Astrocyte of the cerebellum (primary cell): ENCODE results near the gene DGKI.

ENCODE experiments used
- DNase-seq: peaks from one replicate; pipeline ENCODE4 v3.0.0-alpha.2; 2011; ENCODE audit warnings: low read depth
- H3K4me3 ChIP-seq: 2 replicates; pipeline ENCODE4 v1.5.1; 2011; ENCODE audit warnings: mild to moderate bottlenecking, low read depth, low read length, moderate library complexity
- CTCF ChIP-seq: IDR thresholded peaks from 2 replicates; pipeline ENCODE4 v1.5.1; 2012; ENCODE audit warnings: low read length, low read depth, moderate library complexity, mild to moderate bottlenecking; ENCODE audit errors: missing control alignments
- in situ Hi-C: cut with HindIII; loops from 2 replicates; pipeline ENCODE4 v1.10.0; 2017; ENCODE audit warnings: low sequenced_read_pairs

Gene DGKI

GRCh38 chr7:137625197-137625596 lies 221.6 kb downstream of the DGKI start:
- in situ Hi-C loops, result no loop called here
- DNase-seq, result no peak
- TF ChIP-seq CTCF, result no peak
- no peak overlapping the region for H3K4me3 ChIP-seq

GRCh38 chr7:137619181-137619580 lies 227.6 kb downstream of the DGKI start:
- H3K4me3 ChIP-seq, result no peak overlapping the region
- in situ Hi-C loops, result loop anchor here (25.0 kb wide), 1 partner anchor 457 kb away; no protein-coding TSS in a partner anchor
- no peak for DNase-seq
- no peak for TF ChIP-seq CTCF

- in situ Hi-C loops, result loop anchor here (25.0 kb wide), 1 partner anchor 456 kb away; no protein-coding TSS in a partner anchor
- no peak overlapping the region for H3K4me3 ChIP-seq
- no peak for DNase-seq
- no peak for TF ChIP-seq CTCF
Observed at GRCh38 chr7:137618748-137619147, 228.0 kb downstream of the DGKI start.

- no peak for DNase-seq
- in situ Hi-C loops, result loop anchor here (25.0 kb wide), 1 partner anchor 451 kb away; no protein-coding TSS in a partner anchor
- no peak overlapping the region for H3K4me3 ChIP-seq
- TF ChIP-seq CTCF, result no peak
Observed at GRCh38 chr7:137613006-137613525, 233.7 kb downstream of the DGKI start.

- in situ Hi-C loops, result loop anchor here (25.0 kb wide), 1 partner anchor 449 kb away; no protein-coding TSS in a partner anchor
- TF ChIP-seq CTCF, result no peak
- no peak overlapping the region for H3K4me3 ChIP-seq
- DNase-seq, result no peak
Observed at GRCh38 chr7:137611606-137612005, 235.2 kb downstream of the DGKI start.

- DNase-seq, result no peak
- TF ChIP-seq CTCF, result no peak
- in situ Hi-C loops, result loop anchor here (5.0 to 25.0 kb wide), 3 partner anchors 53 to 447 kb away; no protein-coding TSS in a partner anchor
- no peak overlapping the region for H3K4me3 ChIP-seq
Observed at GRCh38 chr7:137609500-137609899, 237.3 kb downstream of the DGKI start.
